Keratinocyte (primary cell): ENCODE results near the gene TNFRSF19. TPM values are rescaled to one million over a fixed set of nuclear protein-coding genes. Genes with fewer than 3 reads are reported as not detected.

Experiments used
- DNase-seq: peaks from one replicate; pipeline ENCODE4 v3.0.0-alpha.2; 2011; ENCODE audit warnings: low read depth, missing footprints, low spot score
- FAIRE-seq: peaks from 2 replicates; lab custom pipeline; 2011; peaks lifted over from hg19 to GRCh38; lab: Jason Lieb, UNC
- H2AFZ ChIP-seq: 2 replicates; pipeline ENCODE4 v1.6.0; 2012; ENCODE audit warnings: low read length, control low read depth, inconsistent platforms; ENCODE audit not compliant: control insufficient read depth
- H3K27ac ChIP-seq: 2 replicates; pipeline ENCODE4 v1.5.1; 2011; ENCODE audit warnings: low read length; ENCODE audit not compliant: control insufficient read depth, insufficient read depth
- H3K27me3 ChIP-seq: 3 replicates; pipeline ENCODE4 v1.6.0; 2011; ENCODE audit warnings: low read length; ENCODE audit not compliant: control insufficient read depth, insufficient read depth; ENCODE audit errors: extremely low read depth
- H3K36me3 ChIP-seq, 2 experiments: 2 replicates in 1 of 2; 3 replicates in 1 of 2; pipeline ENCODE4 v1.5.1; 2011; ENCODE audit warnings: low read length in 2 of 2, mild to moderate bottlenecking in 1 of 2; ENCODE audit not compliant: control insufficient read depth in 2 of 2, insufficient read depth in 2 of 2; ENCODE audit errors: extremely low read depth in 1 of 2
- H3K4me1 ChIP-seq: 3 replicates; pipeline ENCODE4 v1.5.1; 2011; ENCODE audit warnings: low read length; ENCODE audit not compliant: control insufficient read depth, insufficient read depth; ENCODE audit errors: extremely low read depth
- H3K4me2 ChIP-seq: 3 replicates; pipeline ENCODE4 v1.6.0; 2011; ENCODE audit warnings: low read depth, low read length; ENCODE audit not compliant: control insufficient read depth, insufficient read depth; ENCODE audit errors: extremely low read depth
- H3K4me3 ChIP-seq, 3 experiments: fragments of 200-600 bp in 1 of 3; sonication (generic) in 1 of 3; 2 replicates in 2 of 3; 3 replicates in 1 of 3; pipeline ENCODE4 v1.5.1; 2011 to 2016; ENCODE audit warnings: low read length in 3 of 3, mild to moderate bottlenecking in 3 of 3, control low read depth in 2 of 3, inconsistent platforms in 1 of 3, low read depth in 1 of 3, mixed read lengths in 1 of 3, mixed run types in 1 of 3, moderate library complexity in 1 of 3; ENCODE audit not compliant: control insufficient read depth in 2 of 3, insufficient read depth in 2 of 3; ENCODE audit errors: extremely low read depth in 1 of 3
- H3K79me2 ChIP-seq: 2 replicates; pipeline ENCODE4 v1.6.0; 2012; ENCODE audit warnings: low read length; ENCODE audit not compliant: control insufficient read depth, insufficient read depth
- H3K9ac ChIP-seq: 3 replicates; pipeline ENCODE4 v1.6.0; 2011; ENCODE audit warnings: low read length; ENCODE audit not compliant: control insufficient read depth, insufficient read depth; ENCODE audit errors: extremely low read depth
- H3K9me1 ChIP-seq: 3 replicates; pipeline ENCODE4 v1.6.0; 2011; ENCODE audit warnings: low read length; ENCODE audit not compliant: control insufficient read depth, insufficient read depth; ENCODE audit errors: extremely low read depth
- H3K9me3 ChIP-seq: 2 replicates; pipeline ENCODE4 v1.5.1; 2012; ENCODE audit warnings: low read depth, low read length; ENCODE audit not compliant: control insufficient read depth
- H4K20me1 ChIP-seq: 3 replicates; pipeline ENCODE4 v1.6.0; 2011; ENCODE audit warnings: low read length; ENCODE audit not compliant: control insufficient read depth, insufficient read depth; ENCODE audit errors: extremely low read depth
- CTCF ChIP-seq, 3 experiments: IDR thresholded peaks in 1 of 3; conservative IDR thresholded peaks in 1 of 3; optimal IDR thresholded peaks in 1 of 3; 2 replicates in 2 of 3; 3 replicates in 1 of 3; pipeline versions ENCODE3 to v1.5.1; 2011; ENCODE audit warnings: low read length in 3 of 3, mild to moderate bottlenecking in 3 of 3, moderate library complexity in 2 of 3, control low read depth in 1 of 3, inconsistent platforms in 1 of 3; ENCODE audit not compliant: insufficient read depth in 2 of 3; ENCODE audit errors: extremely low read depth in 1 of 3
- EZH2 ChIP-seq: IDR thresholded peaks from one replicate; pipeline ENCODE4 v1.6.1; 2012; ENCODE audit warnings: inconsistent platforms, mild to moderate bottlenecking, low read length, moderate library complexity
- dilution Hi-C: fragments of 300-500 bp; cut with MboI; formaldehyde crosslinking; loops from one replicate; pipeline ENCODE4 v1.7.0; 2020; ENCODE audit warnings: low sequenced_read_pairs; ENCODE audit not compliant: extremely low pct_ligation_motif_present
- polyA plus RNA-seq, 5 experiments: library from polyadenylated mRNA; depleted of rRNA in 3 of 5; stranded (reverse) in 3 of 5; stranded (forward) in 1 of 5; unstranded in 1 of 5; fragments of >200 nt; gene quantifications; 1 replicate in 1 of 5; 2 replicates in 3 of 5; 3 replicates in 1 of 5; pipeline versions ENCODE4 v1.2.1 to v1.2.3, GENCODE V29; 2011 to 2012; ENCODE audit warnings: missing spikeins in 2 of 5, low read depth in 1 of 5, low replicate concordance in 1 of 5

TNFRSF19 gene
- polyA plus RNA-seq, 1 donor (not counting 4 experiments of a cell fraction or from before 2014, with no cell fraction given): 1.8 TPM

GRCh38 chr13:23608138-23608537 lies 37.9 kb downstream of the TNFRSF19 start:
- H3K4me2 ChIP-seq: peak overlapping the region; percentile 80

GRCh38 chr13:23608701-23609413 lies 38.6 kb downstream of the TNFRSF19 start:
- no peaks in the 10 kb centered on the region for H4K20me1 ChIP-seq
- TF ChIP-seq EZH2 (no peak), CTCF (optimal IDR thresholded peaks at IDR 0.05 in 1 of 3, IDR thresholded peaks at IDR 0.05 in 1 of 3, conservative IDR thresholded peaks at IDR 0.05 in 1 of 3; ENCODE audit: extremely low read depth in 1 of 3, insufficient read depth in 2 of 3, low read length in 3 of 3) (no peak)
- DNase-seq: no peak
- no peaks in the 10 kb centered on the region for H3K36me3 ChIP-seq
- H3K27ac ChIP-seq: peak overlapping the region; percentile 28
- H3K9ac ChIP-seq: peak overlapping the region; percentile 26
- no peaks in the 10 kb centered on the region for H3K27me3 ChIP-seq
- H3K79me2 ChIP-seq: no peaks in the 10 kb centered on the region
- dilution Hi-C loops: no loop called here
- peak overlapping the region in 2 of 3 experiments; percentile 5 to 41 for H3K4me3 ChIP-seq
- H3K4me2 ChIP-seq: peak overlapping the region; percentile 80
- peak overlapping the region; percentile 35 for H2AFZ ChIP-seq
- H3K9me1 ChIP-seq: no peaks in the 10 kb centered on the region
- peak; percentile 74 for FAIRE-seq
- peaks cover 19% of the 10 kb centered on the region for H3K4me1 ChIP-seq
- no peaks in the 10 kb centered on the region for H3K9me3 ChIP-seq

More at GRCh38 chr13:23608138-23608537, 37.9 kb downstream of the TNFRSF19 start:
- no peak overlapping the region for H3K27ac ChIP-seq
- H3K9me3 ChIP-seq: no peaks in the 10 kb centered on the region
- FAIRE-seq (no peak), DNase-seq (no peak)
- dilution Hi-C loops: no loop called here
- no peaks in the 10 kb centered on the region for H3K79me2 ChIP-seq
- no peaks in the 10 kb centered on the region for H3K9me1 ChIP-seq
- no peaks in the 10 kb centered on the region for H3K36me3 ChIP-seq
- H3K4me1 ChIP-seq: peaks cover 19% of the 10 kb centered on the region
- H2AFZ ChIP-seq: peak overlapping the region; percentile 35
- H4K20me1 ChIP-seq: no peaks in the 10 kb centered on the region
- no peaks in the 10 kb centered on the region for H3K27me3 ChIP-seq
- H3K4me3 ChIP-seq: no peak overlapping the region
- no peak overlapping the region for H3K9ac ChIP-seq
- TF ChIP-seq CTCF (optimal IDR thresholded peaks at IDR 0.05 in 1 of 3, IDR thresholded peaks at IDR 0.05 in 1 of 3, conservative IDR thresholded peaks at IDR 0.05 in 1 of 3; ENCODE audit: extremely low read depth in 1 of 3, insufficient read depth in 2 of 3, low read length in 3 of 3) (no peak), EZH2 (no peak)
